SK-N-SH treated with all-trans-retinoic acid at 6 μM for 48 hours (cell line): Measurements from ENCODE around the gene GPHA2.

ENCODE experiments used
- ATAC-seq: fragments of 200-7000 bp; cut with Tn5 transposase; 3 replicates; pipeline ENCODE4 v1.9.1; 2020; ENCODE audit warnings: mild to moderate bottlenecking, moderate library complexity
- ARNTL ChIP-seq: fragments of 450-650 bp; formaldehyde crosslinking; IDR thresholded peaks from 2 replicates; pipeline ENCODE4 v1.5.0; 2020; ENCODE audit warnings: low read depth, mild to moderate bottlenecking, moderate library complexity, borderline replicate concordance
- CSDC2 ChIP-seq: fragments of 250-450 bp; sonication (Bioruptor Pico); IDR thresholded peaks from 2 replicates; pipeline ENCODE4 v1.5.0; 2020; ENCODE audit warnings: mild to moderate bottlenecking, moderate library complexity
- CSRNP3 ChIP-seq: fragments of 250-450 bp; sonication (Bioruptor Pico); IDR thresholded peaks from 2 replicates; pipeline ENCODE4 v1.5.1; 2021; ENCODE audit warnings: mild to moderate bottlenecking, moderate library complexity
- ESRRG ChIP-seq: fragments of 250-450 bp; sonication (Bioruptor Pico); IDR thresholded peaks from 2 replicates; pipeline ENCODE4 v1.6.1; 2021; ENCODE audit warnings: mild to moderate bottlenecking
- ISL1 ChIP-seq: fragments of 250-450 bp; sonication (Bioruptor Pico); IDR thresholded peaks from 2 replicates; pipeline ENCODE4 v2.1.2; 2022; ENCODE audit warnings: mild to moderate bottlenecking, moderate library complexity
- PATZ1 ChIP-seq: fragments of 250-450 bp; sonication (Bioruptor Pico); IDR thresholded peaks from 2 replicates; pipeline ENCODE4 v1.8.0; 2020; ENCODE audit warnings: mild to moderate bottlenecking, moderate library complexity, borderline replicate concordance
- POU6F1 ChIP-seq: fragments of 250-450 bp; sonication (Bioruptor Pico); IDR thresholded peaks from 2 replicates; pipeline ENCODE4 v1.8.0; 2021; ENCODE audit warnings: low read depth, mild to moderate bottlenecking, moderate library complexity, borderline replicate concordance
- PPARA ChIP-seq: fragments of 250-450 bp; sonication (Bioruptor Pico); IDR thresholded peaks from 2 replicates; pipeline ENCODE4 v1.5.0; 2020; ENCODE audit warnings: mild to moderate bottlenecking, borderline replicate concordance
- RARB ChIP-seq: fragments of 250-450 bp; sonication (Bioruptor Pico); IDR thresholded peaks from 2 replicates; pipeline ENCODE4 v1.8.0; 2021; ENCODE audit warnings: mild to moderate bottlenecking, moderate library complexity
- SNAI2 ChIP-seq: fragments of 250-450 bp; sonication (Bioruptor Pico); IDR thresholded peaks from 2 replicates; pipeline ENCODE4 v1.5.0; 2020; ENCODE audit warnings: mild to moderate bottlenecking, moderate library complexity
- TOX ChIP-seq: fragments of 250-450 bp; sonication (Bioruptor Pico); IDR thresholded peaks from 2 replicates; pipeline ENCODE4 v1.8.0; 2021; ENCODE audit warnings: mild to moderate bottlenecking, moderate library complexity, borderline replicate concordance
- TSHZ2 ChIP-seq: fragments of 250-450 bp; sonication (Bioruptor Pico); IDR thresholded peaks from 2 replicates; pipeline ENCODE4 v1.5.0; 2020; ENCODE audit warnings: mild to moderate bottlenecking, moderate library complexity
- ZC3H10 ChIP-seq: fragments of 250-450 bp; sonication (Bioruptor Pico); IDR thresholded peaks from 2 replicates; pipeline ENCODE4 v1.5.1; 2021; ENCODE audit warnings: mild to moderate bottlenecking, moderate library complexity
- ZFP3 ChIP-seq: fragments of 250-450 bp; sonication (Bioruptor Pico); IDR thresholded peaks from 2 replicates; pipeline ENCODE4 v1.5.0; 2020; ENCODE audit warnings: mild to moderate bottlenecking, moderate library complexity
- ZFP30 ChIP-seq: fragments of 450-650 bp; formaldehyde crosslinking; IDR thresholded peaks from 2 replicates; pipeline ENCODE4 v1.5.0; 2022; ENCODE audit warnings: mild to moderate bottlenecking, moderate library complexity
- ZNF565 ChIP-seq: fragments of 450-650 bp; formaldehyde crosslinking; conservative IDR thresholded peaks from 2 replicates; pipeline ENCODE4 v1.5.0; 2020; ENCODE audit warnings: low read depth, mild to moderate bottlenecking, moderate library complexity
- ZNF70 ChIP-seq: fragments of 450-650 bp; formaldehyde crosslinking; IDR thresholded peaks from 2 replicates; pipeline ENCODE4 v1.5.0; 2020; ENCODE audit warnings: mild to moderate bottlenecking, moderate library complexity

GPHA2 gene

GRCh38 chr11:64930340-64930739, 5.4 kb downstream of the GPHA2 start:
- TF ChIP-seq TSHZ2 (CRISPR knock-in tag) (no peak), PPARA (no peak), ARNTL (CRISPR knock-in tag) (no peak)
- no peak for ATAC-seq

- TF ChIP-seq TOX (CRISPR knock-in tag) (no peak), ZFP30 (no peak), ZNF565 (CRISPR knock-in tag) (no peak), ZFP3 (CRISPR knock-in tag) (no peak), RARB (CRISPR knock-in tag) (no peak), PPARA (no peak)
- TF ChIP-seq, all 23 proteins: peak for 0
- no peak for ATAC-seq
Measured at GRCh38 chr11:64929625-64930024, 6.1 kb downstream of the GPHA2 start.

GRCh38 chr11:64928957-64929356, 6.7 kb downstream of the GPHA2 start:
- no peak for ATAC-seq
- TF ChIP-seq SNAI2 (CRISPR knock-in tag), result no peak
- TF ChIP-seq ARNTL (CRISPR knock-in tag), result no peak
- TF ChIP-seq ZFP30, result no peak
- no peak for TF ChIP-seq CSRNP3 (CRISPR knock-in tag)
- TF ChIP-seq PATZ1 (CRISPR knock-in tag), result no peak
- TF ChIP-seq ZFP3 (CRISPR knock-in tag), result no peak
- TF ChIP-seq RARB (CRISPR knock-in tag), result no peak

- ATAC-seq, result no peak
- TF ChIP-seq ZC3H10 (CRISPR knock-in tag), result no peak
- no peak for TF ChIP-seq ZFP3 (CRISPR knock-in tag)
- no peak for TF ChIP-seq RARB (CRISPR knock-in tag)
- no peak for TF ChIP-seq POU6F1 (CRISPR knock-in tag)
- no peak for TF ChIP-seq ZNF70 (CRISPR knock-in tag)
- no peak for TF ChIP-seq CSDC2
- TF ChIP-seq ESRRG (CRISPR knock-in tag), result no peak
- no peak for TF ChIP-seq ISL1 (CRISPR knock-in tag)
- TF ChIP-seq PATZ1 (CRISPR knock-in tag), result no peak
- TF ChIP-seq TOX (CRISPR knock-in tag), result no peak
- TF ChIP-seq, all 23 proteins: peak for 0
Measured at GRCh38 chr11:64926689-64927088, 9.0 kb downstream of the GPHA2 start.
